A549 (cell line): ENCODE measurements around the gene SH3PXD2B. TPM values are rescaled to one million over a fixed set of nuclear protein-coding genes. Genes with fewer than 3 reads are reported as not detected.

Experiments
- ATAC-seq, 2 experiments: fragments of 200-7000 bp in 1 of 2; fragments of >200 bp in 1 of 2; cut with Nextera tagmentation in 1 of 2; cut with Tn5 transposase in 1 of 2; 3 replicates each; pipeline versions ENCODE4 v1.8.0 to v1.9.1; 2018 to 2020; ENCODE audit warnings: mild to moderate bottlenecking in 1 of 2, moderate library complexity in 1 of 2
- CTCF ChIA-PET: fragments of 300-600 bp; sonication (Branson Sonifier 250); formaldehyde crosslinking; extraction: SDS; loops from one replicate; lab custom pipeline; 2021; ENCODE audit warnings: antibody characterized with exemption, inconsistent platforms; lab: Yijun Ruan, JAX
- POLR2A ChIA-PET: fragments of 350-600 bp; formaldehyde crosslinking; extraction: SDS; loops from one replicate; lab custom pipeline; 2021; ENCODE audit warnings: antibody characterized with exemption, inconsistent platforms; lab: Yijun Ruan, JAX
- DNase-seq, 2 experiments: peaks; one replicate each; pipeline versions ENCODE4 v3.0.0 to v3.0.0-alpha.2; 2011 to 2016; ENCODE audit warnings: low read depth in 1 of 2, low spot score in 1 of 2
- FAIRE-seq: peaks from 2 replicates; lab custom pipeline; 2011; peaks lifted over from hg19 to GRCh38; lab: Jason Lieb, UNC
- H3K27ac ChIP-seq, 2 experiments: fragments of >200 bp; sonication (Bioruptor Twin); formaldehyde crosslinking; 3 replicates each; pipeline ENCODE4 v1.5.1; 2016 to 2017
- H3K4me1 ChIP-seq: fragments of >200 bp; sonication (Bioruptor Twin); formaldehyde crosslinking; 3 replicates; pipeline ENCODE4 v1.6.1; 2016
- H3K4me2 ChIP-seq: fragments of >200 bp; sonication (Bioruptor Twin); formaldehyde crosslinking; 3 replicates; pipeline ENCODE4 v1.6.1; 2016
- H3K4me3 ChIP-seq: fragments of >200 bp; sonication (Bioruptor Twin); formaldehyde crosslinking; 3 replicates; pipeline ENCODE4 v1.5.1; 2016
- H3K9me3 ChIP-seq: fragments of >200 bp; sonication (Bioruptor Twin); formaldehyde crosslinking; 3 replicates; pipeline ENCODE4 v1.6.1; 2016
- BCL3 ChIP-seq: fragments of >200 bp; sonication (Bioruptor Twin); formaldehyde crosslinking; IDR thresholded peaks from 3 replicates; pipeline ENCODE4 v1.6.1; 2016
- CBX2 ChIP-seq: fragments of 200-600 bp; sonication (generic); IDR thresholded peaks from 2 replicates; pipeline ENCODE4 v1.6.1; 2016; ENCODE audit warnings: low read depth, mild to moderate bottlenecking, borderline replicate concordance
- CBX8 ChIP-seq: fragments of 200-600 bp; sonication (generic); IDR thresholded peaks from 2 replicates; pipeline ENCODE4 v1.6.1; 2016
- CHD4 ChIP-seq: fragments of 200-600 bp; sonication (generic); IDR thresholded peaks from 2 replicates; pipeline ENCODE4 v1.6.1; 2016; ENCODE audit warnings: antibody characterized with exemption, mild to moderate bottlenecking, borderline replicate concordance
- EHMT2 ChIP-seq: fragments of 200-600 bp; sonication (generic); IDR thresholded peaks from 2 replicates; pipeline ENCODE4 v1.6.1; 2016; ENCODE audit warnings: antibody characterized with exemption, low read depth, mild to moderate bottlenecking, moderate library complexity
- ESRRA ChIP-seq: fragments of 150-350 bp; IDR thresholded peaks from 2 replicates; pipeline ENCODE4 v1.6.1; 2014; ENCODE audit warnings: mild to moderate bottlenecking, low read length, borderline replicate concordance
- FOSB ChIP-seq: fragments of 250-450 bp; sonication (Bioruptor Pico); IDR thresholded peaks from 2 replicates; pipeline ENCODE4 v1.5.0; 2020; ENCODE audit warnings: mild to moderate bottlenecking, moderate library complexity
- FOXS1 ChIP-seq: fragments of 250-450 bp; sonication (Bioruptor Pico); IDR thresholded peaks from 2 replicates; pipeline ENCODE4 v1.5.0; 2020; ENCODE audit warnings: mild to moderate bottlenecking, moderate library complexity
- HDAC2 ChIP-seq: fragments of 200-600 bp; sonication (generic); IDR thresholded peaks from 2 replicates; pipeline ENCODE4 v1.6.1; 2016
- HEYL ChIP-seq: fragments of 250-450 bp; sonication (Bioruptor Pico); IDR thresholded peaks from 2 replicates; pipeline ENCODE4 v1.8.0; 2021; ENCODE audit warnings: mild to moderate bottlenecking, moderate library complexity
- HOXA7 ChIP-seq: fragments of 250-450 bp; sonication (Bioruptor Pico); IDR thresholded peaks from 2 replicates; pipeline ENCODE4 v1.5.0; 2020; ENCODE audit warnings: mild to moderate bottlenecking, moderate library complexity
- HOXB5 ChIP-seq: fragments of 250-450 bp; sonication (Bioruptor Pico); IDR thresholded peaks from 2 replicates; pipeline ENCODE4 v1.5.0; 2020; ENCODE audit warnings: mild to moderate bottlenecking, moderate library complexity
- JUN ChIP-seq, 2 experiments: fragments of >200 bp; sonication (Bioruptor Twin); formaldehyde crosslinking; IDR thresholded peaks; 2 replicates in 1 of 2; 3 replicates in 1 of 2; pipeline ENCODE4 v1.6.1; 2016 to 2017
- JUNB ChIP-seq: fragments of >200 bp; sonication (Bioruptor Twin); formaldehyde crosslinking; IDR thresholded peaks from 2 replicates; pipeline ENCODE4 v1.6.1; 2016
- MAFK ChIP-seq: fragments of 450-650 bp; IDR thresholded peaks from 2 replicates; pipeline ENCODE4 v1.6.1; 2014; ENCODE audit not compliant: partially characterized antibody
- MYC ChIP-seq: IDR thresholded peaks from 2 replicates; pipeline ENCODE4 v1.6.1; 2012; ENCODE audit warnings: mild to moderate bottlenecking, inconsistent platforms, low read length, improper control_type of control experiment, borderline replicate concordance
- POLR2A ChIP-seq: IDR thresholded peaks from 2 replicates; pipeline ENCODE4 v1.6.1; 2012; ENCODE audit warnings: mild to moderate bottlenecking, low read length
- POLR2AphosphoS2 ChIP-seq: conservative IDR thresholded peaks from 2 replicates; pipeline ENCODE4 v1.6.1; 2012; ENCODE audit warnings: low read length, improper control_type of control experiment, inconsistent platforms
- RAD21 ChIP-seq, 2 experiments: fragments of >200 bp in 1 of 2; sonication (Bioruptor Twin) in 1 of 2; formaldehyde crosslinking in 1 of 2; IDR thresholded peaks in 1 of 2; conservative IDR thresholded peaks in 1 of 2; 2 replicates in 1 of 2; 3 replicates in 1 of 2; pipeline ENCODE4 v1.6.1; 2012 to 2018; ENCODE audit warnings: inconsistent platforms in 1 of 2
- REST ChIP-seq: fragments of 200-600 bp; sonication (generic); IDR thresholded peaks from 2 replicates; pipeline ENCODE4 v1.6.1; 2016; ENCODE audit warnings: antibody characterized with exemption, mild to moderate bottlenecking, moderate library complexity
- RFX5 ChIP-seq: fragments of 450-650 bp; IDR thresholded peaks from 2 replicates; pipeline ENCODE4 v1.7.1; 2014; ENCODE audit warnings: antibody characterized with exemption, mild to moderate bottlenecking, moderate library complexity
- RNF2 ChIP-seq: fragments of 200-600 bp; sonication (generic); IDR thresholded peaks from 2 replicates; pipeline ENCODE4 v1.6.1; 2016; ENCODE audit warnings: low read depth, mild to moderate bottlenecking, antibody characterized with exemption, moderate library complexity, borderline replicate concordance
- SMC3 ChIP-seq: fragments of >200 bp; sonication (Bioruptor Twin); formaldehyde crosslinking; IDR thresholded peaks from 3 replicates; pipeline ENCODE4 v1.6.1; 2018; ENCODE audit warnings: inconsistent platforms
- TP53 ChIP-seq: fragments of 250-450 bp; sonication (Bioruptor Pico); IDR thresholded peaks from 2 replicates; pipeline ENCODE4 v1.5.0; 2021; ENCODE audit warnings: mild to moderate bottlenecking, moderate library complexity
- USF2 ChIP-seq: fragments of 450-650 bp; IDR thresholded peaks from 2 replicates; pipeline ENCODE4 v1.6.1; 2014; ENCODE audit warnings: antibody characterized with exemption
- ZFP36 ChIP-seq: fragments of 450-650 bp; IDR thresholded peaks from 2 replicates; pipeline ENCODE4 v1.6.1; 2014; ENCODE audit warnings: borderline replicate concordance; ENCODE audit not compliant: partially characterized antibody
- ZNF302 ChIP-seq: fragments of 250-450 bp; sonication (Bioruptor Pico); IDR thresholded peaks from 2 replicates; pipeline ENCODE4 v1.9.0; 2021; ENCODE audit warnings: inconsistent platforms, mild to moderate bottlenecking, moderate library complexity
- WGBS: methylation state at CpG from one replicate; pipeline ENCODE4 v1.1.6; 2017; ENCODE audit errors: missing lambda C conversion rate; 5-methylcytosine and 5-hydroxymethylcytosine counted together
- polyA plus RNA-seq, 4 experiments: library from polyadenylated mRNA; depleted of rRNA in 3 of 4; stranded (reverse); fragments of >200 nt; fragmentation: RNase III in 1 of 4; extraction: RNeasy Plus Mini Kit Qiagen cat#74134 plus additional on column Dnase treatment in 1 of 4; gene quantifications; 2 replicates in 3 of 4; 3 replicates in 1 of 4; pipeline ENCODE4 v1.2.3, GENCODE V29; 2011 to 2017

The SH3PXD2B gene
- polyA plus RNA-seq, 2 of the 4 experiments (the other 2 are of a cell fraction), result 15.1 to 15.5 TPM

GRCh38 chr5:172481011-172481800 is 26.9 kb upstream of the SH3PXD2B start:
- Histone ChIP-seq H3K4me2 (no peak overlapping the region), H3K27ac (no peak overlapping the region), H3K4me3 (no peak overlapping the region), H3K4me1 (no peaks in the 10 kb centered on the region), H3K9me3 (no peaks in the 10 kb centered on the region)
- WGBS, result 59% methylated on average over 10 of the region's 10 CpGs
- POLR2A ChIA-PET, result no interaction called here
- no peak for FAIRE-seq
- CTCF ChIA-PET, result interaction anchor here (0.5 to 8.2 kb wide), 8 partner anchors 10 to 230 kb away, joined by 3 to 198 read pairs (median 6); no protein-coding TSS in a partner anchor
- peak; percentile 13 for TF ChIP-seq ZFP36
- no peak for TF ChIP-seq CBX8
- no peak for ATAC-seq
- no peak for DNase-seq

- CTCF ChIA-PET, result interaction anchor here (0.6 to 8.2 kb wide), 44 partner anchors 9 to 814 kb away, joined by 3 to 198 read pairs (median 4); partner anchors contain the start of gene NEURL1B
- no peak for FAIRE-seq
- ATAC-seq, result no peak
- no peak overlapping the region for H3K4me2 ChIP-seq
- no peak overlapping the region for H3K4me3 ChIP-seq
- 95% methylated on average over 5 of the region's 5 CpGs for WGBS
- no peak for DNase-seq
- POLR2A ChIA-PET, result no interaction called here
- no peaks in the 10 kb centered on the region for H3K9me3 ChIP-seq
- no peak overlapping the region for H3K27ac ChIP-seq
- no peaks in the 10 kb centered on the region for H3K4me1 ChIP-seq
- no peak for TF ChIP-seq MAFK
Observed at GRCh38 chr5:172479784-172480115, 25.4 kb upstream of the SH3PXD2B start.

- H3K4me3 ChIP-seq, result no peak overlapping the region
- no peaks in the 10 kb centered on the region for H3K9me3 ChIP-seq
- DNase-seq (peak; percentile 92), ATAC-seq (peak; percentile 94 to 99), FAIRE-seq (no peak)
- CTCF ChIA-PET, result interaction anchor here (0.6 to 8.2 kb wide), 46 partner anchors 10 to 814 kb away, joined by 3 to 198 read pairs (median 4); partner anchors contain the start of gene NEURL1B
- H3K4me2 ChIP-seq, result no peak overlapping the region
- no peak overlapping the region; a peak in 1 of 6 replicates for H3K27ac ChIP-seq
- H3K4me1 ChIP-seq, result no peaks in the 10 kb centered on the region
- WGBS, result 44% methylated on average over 18 of the region's 21 CpGs
- POLR2A ChIA-PET, result no interaction called here
- TF ChIP-seq POLR2A (no peak), ZFP36 (no peak), POLR2AphosphoS2 (no peak), HOXB5 (no peak), RFX5 (no peak), CBX2 (no peak), REST (no peak), SMC3 (peak; percentile 98), JUN (IDR thresholded peaks at IDR 0.05) (no peak), MAFK (no peak), FOSB (CRISPR knock-in tag) (no peak), JUNB (no peak), ESRRA (0 out of 2 replicates have a peak, but pooled peaks have one; percentile 38), ZNF302 (CRISPR knock-in tag) (no peak), MYC (no peak), FOXS1 (CRISPR knock-in tag) (no peak), HEYL (no peak), TP53 (CRISPR knock-in tag) (no peak), HOXA7 (no peak), BCL3 (no peak), EHMT2 (no peak), RAD21 (conservative IDR thresholded peaks at IDR 0.05 in 1 of 2, IDR thresholded peaks at IDR 0.05 in 1 of 2) (peak; percentile 96 to 97), CHD4 (no peak), RNF2 (no peak), HDAC2 (no peak), USF2 (no peak)
Observed at GRCh38 chr5:172479034-172479783, 24.9 kb upstream of the SH3PXD2B start.
